ENCODE results near the gene GALNT16. TPM values are rescaled to one million over a fixed set of nuclear protein-coding genes. Genes with fewer than 3 reads are reported as not detected.

Gene GALNT16
- total RNA-seq, 2 experiments from 2014 or later, result 0.09 TPM; not detected in 1

- Histone ChIP-seq H3K4me3 (ENCODE audit: low read depth, low read length, poor library complexity, severe bottlenecking) (no peak overlapping the region), H3K9me2 (ENCODE audit: insufficient read depth, low read length) (no peaks in the 10 kb centered on the region), H2AFZ (ENCODE audit: low read length) (no peak overlapping the region), H3K9me3 (ENCODE audit: low read length) (no peaks in the 10 kb centered on the region), H3K36me3 (ENCODE audit: insufficient read depth, low read length) (no peaks in the 10 kb centered on the region), H3K4me2 (ENCODE audit: low read length) (no peak overlapping the region), H3K27ac (ENCODE audit: low read depth, low read length, poor library complexity, severe bottlenecking) (no peak overlapping the region), H4K20me1 (ENCODE audit: insufficient read depth, low read length) (no peaks in the 10 kb centered on the region), H3K79me2 (ENCODE audit: insufficient read depth, low read depth, low read length) (no peaks in the 10 kb centered on the region), H3K4me1 (ENCODE audit: insufficient read depth, low read length, poor library complexity, severe bottlenecking) (peaks cover 13% of the 10 kb centered on the region)
- ChIA-PET CTCF (ENCODE audit: unreplicated experiment) (no interaction called here), POLR2A (no interaction called here)
- no peak for TF ChIP-seq EZH2phosphoT487 (IDR thresholded peaks at IDR 0.05; ENCODE audit: borderline replicate concordance, low read depth, low read length)
- TF ChIP-seq, protein P1, sequence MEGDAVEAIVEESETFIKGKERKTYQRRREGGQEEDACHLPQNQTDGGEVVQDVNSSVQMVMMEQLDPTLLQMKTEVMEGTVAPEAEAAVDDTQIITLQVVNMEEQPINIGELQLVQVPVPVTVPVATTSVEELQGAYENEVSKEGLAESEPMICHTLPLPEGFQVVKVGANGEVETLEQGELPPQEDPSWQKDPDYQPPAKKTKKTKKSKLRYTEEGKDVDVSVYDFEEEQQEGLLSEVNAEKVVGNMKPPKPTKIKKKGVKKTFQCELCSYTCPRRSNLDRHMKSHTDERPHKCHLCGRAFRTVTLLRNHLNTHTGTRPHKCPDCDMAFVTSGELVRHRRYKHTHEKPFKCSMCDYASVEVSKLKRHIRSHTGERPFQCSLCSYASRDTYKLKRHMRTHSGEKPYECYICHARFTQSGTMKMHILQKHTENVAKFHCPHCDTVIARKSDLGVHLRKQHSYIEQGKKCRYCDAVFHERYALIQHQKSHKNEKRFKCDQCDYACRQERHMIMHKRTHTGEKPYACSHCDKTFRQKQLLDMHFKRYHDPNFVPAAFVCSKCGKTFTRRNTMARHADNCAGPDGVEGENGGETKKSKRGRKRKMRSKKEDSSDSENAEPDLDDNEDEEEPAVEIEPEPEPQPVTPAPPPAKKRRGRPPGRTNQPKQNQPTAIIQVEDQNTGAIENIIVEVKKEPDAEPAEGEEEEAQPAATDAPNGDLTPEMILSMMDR (conservative IDR thresholded peaks at IDR 0.05; ENCODE audit: low read length), result no peak
- intact Hi-C loops (cut with micrococcal nuclease; ENCODE audit: unreplicated experiment), result no loop called here
- BruUV-seq (replicated peaks), result no TSS peak
- no peak for DNase-seq (ENCODE audit: low spot score)
Measured at GRCh38 chr14:69267492-69267891, 7.5 kb downstream of the GALNT16 start.

DNA sequence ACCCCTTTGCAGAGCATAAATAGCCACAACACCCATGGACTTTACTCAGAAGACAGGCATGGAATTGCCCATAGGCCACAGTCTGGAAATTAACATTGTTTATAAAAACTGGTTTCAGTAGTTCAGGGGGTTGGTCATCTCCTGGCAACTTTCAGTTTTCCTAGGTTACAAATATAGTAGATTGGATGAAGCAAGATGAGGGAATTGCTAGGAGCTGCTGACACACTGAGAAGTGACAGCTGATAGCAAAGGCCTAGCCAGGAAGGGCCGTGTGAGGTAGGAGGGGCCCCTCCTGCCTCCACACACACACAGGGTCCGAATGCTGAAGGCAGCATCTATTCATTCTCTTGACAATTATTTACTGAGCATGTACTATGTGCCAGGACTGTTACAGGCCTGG, 8.3 kb downstream of the GALNT16 start:
- no peak overlapping the region for H3K4me3 ChIP-seq (ENCODE audit: low read depth, low read length, poor library complexity, severe bottlenecking)
- BruUV-seq (replicated peaks), result no TSS peak
- no peaks in the 10 kb centered on the region for H3K9me3 ChIP-seq (ENCODE audit: low read length)
- no peak overlapping the region for H2AFZ ChIP-seq (ENCODE audit: low read length)
- no peaks in the 10 kb centered on the region for H4K20me1 ChIP-seq (ENCODE audit: insufficient read depth, low read length)
- no peak overlapping the region for H3K4me2 ChIP-seq (ENCODE audit: low read length)
- ChIA-PET POLR2A (no interaction called here), CTCF (ENCODE audit: unreplicated experiment) (no interaction called here)
- intact Hi-C loops (cut with micrococcal nuclease; ENCODE audit: unreplicated experiment), result no loop called here
- H3K36me3 ChIP-seq (ENCODE audit: insufficient read depth, low read length), result no peaks in the 10 kb centered on the region
- no peaks in the 10 kb centered on the region for H3K9me2 ChIP-seq (ENCODE audit: insufficient read depth, low read length)
- TF ChIP-seq EZH2phosphoT487 (IDR thresholded peaks at IDR 0.05; ENCODE audit: borderline replicate concordance, low read depth, low read length), result no peak
- TF ChIP-seq, protein P1 (conservative IDR thresholded peaks at IDR 0.05; ENCODE audit: low read length), result no peak
- DNase-seq (ENCODE audit: low spot score), result no peak
- H3K27ac ChIP-seq (ENCODE audit: low read depth, low read length, poor library complexity, severe bottlenecking), result no peak overlapping the region
- no peaks in the 10 kb centered on the region for H3K79me2 ChIP-seq (ENCODE audit: insufficient read depth, low read depth, low read length)
- H3K4me1 ChIP-seq (ENCODE audit: insufficient read depth, low read length, poor library complexity, severe bottlenecking), result peaks cover 13% of the 10 kb centered on the region

- no peak for TF ChIP-seq EZH2phosphoT487 (IDR thresholded peaks at IDR 0.05; ENCODE audit: borderline replicate concordance, low read depth, low read length)
- TF ChIP-seq, protein P1 (conservative IDR thresholded peaks at IDR 0.05; ENCODE audit: low read length), result no peak
- intact Hi-C loops (cut with micrococcal nuclease; ENCODE audit: unreplicated experiment), result no loop called here
- Histone ChIP-seq H2AFZ (ENCODE audit: low read length) (no peak overlapping the region), H3K9me3 (ENCODE audit: low read length) (no peaks in the 10 kb centered on the region), H3K79me2 (ENCODE audit: insufficient read depth, low read depth, low read length) (no peaks in the 10 kb centered on the region), H3K9me2 (ENCODE audit: insufficient read depth, low read length) (no peaks in the 10 kb centered on the region), H3K4me3 (ENCODE audit: low read depth, low read length, poor library complexity, severe bottlenecking) (no peak overlapping the region), H4K20me1 (ENCODE audit: insufficient read depth, low read length) (no peaks in the 10 kb centered on the region), H3K27ac (ENCODE audit: low read depth, low read length, poor library complexity, severe bottlenecking) (no peak overlapping the region), H3K4me2 (ENCODE audit: low read length) (no peak overlapping the region), H3K4me1 (ENCODE audit: insufficient read depth, low read length, poor library complexity, severe bottlenecking) (peaks cover 10% of the 10 kb centered on the region), H3K36me3 (ENCODE audit: insufficient read depth, low read length) (no peaks in the 10 kb centered on the region)
- CTCF ChIA-PET (ENCODE audit: unreplicated experiment), result no interaction called here
- DNase-seq (ENCODE audit: low spot score), result no peak
- POLR2A ChIA-PET, result no interaction called here
- BruUV-seq (replicated peaks), result no TSS peak
Measured at GRCh38 chr14:69268763-69269162, 8.8 kb downstream of the GALNT16 start.

All from OCI-LY7 (cell line).